ENCODE results near the gene SFT2D3. TPM values are rescaled to one million over a fixed set of nuclear protein-coding genes. Genes with fewer than 3 reads are reported as not detected.

The SFT2D3 gene
- total and polyA plus RNA-seq, 2 of the 8 experiments (the other 6 are each of a cell fraction or from before 2014, with no cell fraction given), result 7.3 to 10.3 TPM

- Histone ChIP-seq H2BK12ac (ENCODE audit: low read depth, low read length) (no peak overlapping the region), H2AK5ac (ENCODE audit: low read depth, low read length) (no peak overlapping the region), H4K5ac (ENCODE audit: insufficient read length, low read depth, low read length) (no peak overlapping the region), H3K4me1 (replicated peaks in 1 of 4; ENCODE audit: control insufficient read depth in 3 of 4, insufficient read depth in 4 of 4, low read length in 3 of 4) (peaks cover 0 to 2% (median 0%) of the 10 kb centered on the region in 4 experiments; a peak in 5 of 7 replicates), H3K23me2 (ENCODE audit: low read depth, low read length) (peaks cover 3% of the 10 kb centered on the region; the same call in 1 of the 2 replicates), H2BK5ac (ENCODE audit: low read depth, low read length) (no peak overlapping the region), H2AFZ (ENCODE audit: low read length) (no peak overlapping the region), H3K27me3 (replicated peaks in 1 of 4; ENCODE audit: control insufficient read depth in 3 of 4, extremely low read depth in 1 of 4, insufficient read depth in 3 of 4, low read length in 3 of 4) (peaks cover 6 to 19% (median 13%) of the 10 kb centered on the region in 4 experiments), H3K79me2 (ENCODE audit: control insufficient read depth in 1 of 2, insufficient read depth in 2 of 2, low read length in 2 of 2) (no peaks in the 10 kb centered on the region), H3K9ac (replicated peaks in 1 of 4; ENCODE audit: extremely low read depth in 1 of 4, low read depth in 3 of 4, low read length in 3 of 4) (no peak overlapping the region), H2BK120ac (replicated peaks; ENCODE audit: low read depth, low read length) (no peak overlapping the region), H3K18ac (ENCODE audit: extremely low read depth, low read length) (no peak overlapping the region), H3K4me3 (ENCODE audit: extremely low read depth in 1 of 4, insufficient read depth in 2 of 4, low read depth in 3 of 4, low read length in 4 of 4) (no peak overlapping the region), H3K9me3 (ENCODE audit: insufficient read depth in 2 of 2, low read depth in 1 of 2, low read length in 1 of 2) (no peaks in the 10 kb centered on the region), H3K14ac (ENCODE audit: insufficient read length) (no peak overlapping the region), H4K20me1 (replicated peaks in 1 of 2; ENCODE audit: control insufficient read depth in 1 of 2, insufficient read depth in 2 of 2, low read length in 2 of 2) (peaks cover 0 to 1% of the 10 kb centered on the region in 2 experiments), H3K36me3 (ENCODE audit: control insufficient read depth in 2 of 4, insufficient read depth in 4 of 4, low read length in 3 of 4) (no peaks in the 10 kb centered on the region), H3K56ac (replicated peaks; ENCODE audit: insufficient read length, low read depth, low read length) (no peak overlapping the region), H3K4me2 (ENCODE audit: insufficient read depth in 1 of 2, low read depth in 2 of 2, low read length in 2 of 2) (no peak overlapping the region), H2BK20ac (ENCODE audit: low read length) (no peak overlapping the region), H4K8ac (ENCODE audit: extremely low read depth, insufficient read depth, low read length) (peak overlapping the region; percentile 3; the same call in 1 of the 2 replicates), H4K91ac (replicated peaks; ENCODE audit: insufficient read length, low read length) (no peak overlapping the region), H2BK15ac (ENCODE audit: low read length) (no peak overlapping the region), H3K79me1 (ENCODE audit: low read depth, low read length) (no peaks in the 10 kb centered on the region), H3K4ac (replicated peaks; ENCODE audit: insufficient read length, low read depth, low read length) (no peak overlapping the region), H3K23ac (ENCODE audit: insufficient read length) (no peak overlapping the region), H3K27ac (ENCODE audit: low read depth, low read length) (no peak overlapping the region)
- ChIA-PET CTCF (ENCODE audit: partially characterized antibody) (interaction anchor here (1.2 to 4.1 kb wide), 3 partner anchors 15 to 68 kb away, joined by 3 to 15 read pairs (median 4); no protein-coding TSS in a partner anchor), POLR2A (ENCODE audit: partially characterized antibody) (no interaction called here)
- TF ChIP-seq POU5F1 (IDR thresholded peaks at IDR 0.05; ENCODE audit: low read depth, low read length) (no peak), ZNF274 (IDR thresholded peaks at IDR 0.05; ENCODE audit: borderline replicate concordance, extremely low read depth, low read length) (no peak), EGR1 (IDR thresholded peaks at IDR 0.05; ENCODE audit: borderline replicate concordance, low read depth, low read length) (no peak), TAF1 (IDR thresholded peaks at IDR 0.05; ENCODE audit: low read depth, low read length) (no peak), RNF2 (IDR thresholded peaks at IDR 0.05; ENCODE audit: borderline replicate concordance, low read depth, low read length, missing control alignments, poor library complexity, severe bottlenecking) (no peak), CEBPB (IDR thresholded peaks at IDR 0.05; ENCODE audit: low read depth, low read length) (no peak), RXRA (IDR thresholded peaks at IDR 0.05; ENCODE audit: insufficient read depth, low read depth, low read length) (no peak)
- DNase-seq (ENCODE audit: low read depth in 1 of 2, low spot score in 2 of 2), result no peak
- WGBS, 2 experiments (ENCODE audit: extremely low coverage in 1 of 2, insufficient coverage in 1 of 2, insufficient read length in 1 of 2, insufficient replicate concordance in 2 of 2, low coverage in 1 of 2, low lambda C conversion rate in 2 of 2, missing lambda C conversion rate in 1 of 2), result 94% methylated on average over 14 of the region's 14 CpGs; no CpG with 5 or more reads in 1 of the 2 experiments
- FAIRE-seq, result no peak
Observed at GRCh38 chr2:127659408-127660290, 41.6 kb upstream of the SFT2D3 start.

All from H1 (cell line).